ENCODE measurements around the gene UBFD1. TPM values are rescaled to one million over a fixed set of nuclear protein-coding genes. Genes with fewer than 3 reads are reported as not detected.

UBFD1 gene
- polyA plus RNA-seq, 2 of the 4 experiments (the other 2 are of a cell fraction), result 60.0 to 78.0 TPM

DNA sequence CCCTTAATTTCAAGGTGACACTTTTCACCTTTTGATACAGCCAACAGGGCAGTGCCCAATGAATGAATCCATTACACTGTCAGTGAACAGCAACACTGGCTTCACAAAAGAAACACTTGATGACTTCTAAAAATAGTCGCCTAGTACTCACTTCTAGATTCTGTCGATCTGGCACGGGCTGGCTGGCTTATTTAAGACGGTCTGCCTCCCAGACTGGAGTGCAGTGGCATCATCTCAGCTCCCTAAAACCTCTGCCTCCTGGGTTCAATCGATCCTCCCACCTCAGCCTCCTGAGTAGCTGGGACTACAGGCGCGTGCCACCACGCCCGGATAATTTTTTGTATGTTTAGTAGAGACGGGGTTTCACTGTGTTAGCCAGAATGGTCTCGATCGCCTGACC, 36.7 kb downstream of the UBFD1 start:
- Histone ChIP-seq H3K4me1 (peaks cover 11% of the 10 kb centered on the region; the same call in 2 of the 3 replicates), H3K4me2 (peak overlapping the region; percentile 88), H3K4me3 (0 out of 3 replicates have a peak overlapping the region, but pooled peaks have one; percentile 86), H3K9me3 (no peaks in the 10 kb centered on the region), H3K27ac (no peak overlapping the region)
- ChIA-PET CTCF (interaction anchor here (0.6 kb wide), 1 partner anchor 154 kb away, joined by 4 read pairs; no protein-coding TSS in a partner anchor), POLR2A (no interaction called here)
- FAIRE-seq (no peak), DNase-seq (ENCODE audit: low read depth in 1 of 2, low spot score in 1 of 2) (no peak), ATAC-seq (no peak)
- TF ChIP-seq, protein P1, sequence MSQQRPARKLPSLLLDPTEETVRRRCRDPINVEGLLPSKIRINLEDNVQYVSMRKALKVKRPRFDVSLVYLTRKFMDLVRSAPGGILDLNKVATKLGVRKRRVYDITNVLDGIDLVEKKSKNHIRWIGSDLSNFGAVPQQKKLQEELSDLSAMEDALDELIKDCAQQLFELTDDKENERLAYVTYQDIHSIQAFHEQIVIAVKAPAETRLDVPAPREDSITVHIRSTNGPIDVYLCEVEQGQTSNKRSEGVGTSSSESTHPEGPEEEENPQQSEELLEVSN (IDR thresholded peaks at IDR 0.05; ENCODE audit: borderline replicate concordance, low read depth), result no peak
- TF ChIP-seq CBX2 (IDR thresholded peaks at IDR 0.05; ENCODE audit: borderline replicate concordance, low read depth), result no peak
- TF ChIP-seq RNF2 (IDR thresholded peaks at IDR 0.05; ENCODE audit: borderline replicate concordance, low read depth), result no peak
- TF ChIP-seq PHF8 (IDR thresholded peaks at IDR 0.05; ENCODE audit: borderline replicate concordance, low read depth), result no peak
- TF ChIP-seq RARB (CRISPR knock-in tag; IDR thresholded peaks at IDR 0.05), result no peak
- no peak for TF ChIP-seq FOSL2 (IDR thresholded peaks at IDR 0.05)
- no peak for TF ChIP-seq FOSL2 (CRISPR knock-in tag; IDR thresholded peaks at IDR 0.05)
- WGBS (ENCODE audit: missing lambda C conversion rate), result 95% methylated on average over 12 of the region's 12 CpGs

DNA sequence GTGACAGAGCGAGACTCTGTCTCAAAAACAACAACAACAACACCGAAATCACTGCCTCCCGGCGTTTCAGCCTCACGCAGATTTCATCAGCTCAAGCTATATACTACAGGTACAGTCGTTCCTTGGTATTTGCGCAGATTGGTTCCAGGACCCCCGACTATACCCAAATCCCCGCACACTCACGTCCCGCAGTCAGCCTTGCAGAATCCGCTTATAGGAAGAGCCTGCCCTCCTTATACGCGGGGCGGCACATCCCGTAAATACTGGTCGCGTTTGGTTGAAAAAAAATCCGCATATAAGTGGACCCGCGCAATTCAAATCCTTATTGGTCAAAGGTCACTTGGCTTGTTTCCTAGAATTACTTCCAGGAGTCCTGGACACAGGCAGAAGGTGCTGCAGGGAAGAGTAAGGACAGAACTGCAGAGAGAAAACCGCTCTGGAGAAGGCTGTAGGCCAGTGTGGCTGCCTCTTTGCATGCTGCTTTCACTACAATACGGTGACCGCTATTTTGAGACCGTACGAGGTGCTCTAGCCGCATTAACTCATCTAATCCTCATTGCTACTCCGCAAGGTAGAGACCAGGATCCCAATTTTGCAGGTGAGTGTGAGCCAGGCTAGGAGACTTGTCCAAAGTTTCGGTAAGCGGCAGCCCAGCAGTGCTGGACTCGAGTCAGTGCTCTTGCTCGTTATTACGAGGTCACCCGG, 37.9 kb downstream of the UBFD1 start:
- ChIA-PET POLR2A (no interaction called here), CTCF (interaction anchor here (1.8 to 2.4 kb wide), 4 partner anchors 10 to 47 kb away, joined by 6 to 14 read pairs (median 8); partner anchors contain the start of genes DCTN5 and PALB2)
- H3K4me1 ChIP-seq, result peaks cover 11% of the 10 kb centered on the region; the same call in 2 of the 3 replicates
- TF ChIP-seq CBX2 (IDR thresholded peaks at IDR 0.05; ENCODE audit: borderline replicate concordance, low read depth), result no peak
- TF ChIP-seq NPAS2 (CRISPR knock-in tag; IDR thresholded peaks at IDR 0.05; ENCODE audit: borderline replicate concordance), result no peak
- TF ChIP-seq, protein P1 (IDR thresholded peaks at IDR 0.05; ENCODE audit: borderline replicate concordance, low read depth), result no peak
- no peak for TF ChIP-seq RAD21 (conservative IDR thresholded peaks at IDR 0.05 in 1 of 2, IDR thresholded peaks at IDR 0.05 in 1 of 2)
- TF ChIP-seq HOXB5 (CRISPR knock-in tag; IDR thresholded peaks at IDR 0.05), result no peak
- TF ChIP-seq, protein P2, sequence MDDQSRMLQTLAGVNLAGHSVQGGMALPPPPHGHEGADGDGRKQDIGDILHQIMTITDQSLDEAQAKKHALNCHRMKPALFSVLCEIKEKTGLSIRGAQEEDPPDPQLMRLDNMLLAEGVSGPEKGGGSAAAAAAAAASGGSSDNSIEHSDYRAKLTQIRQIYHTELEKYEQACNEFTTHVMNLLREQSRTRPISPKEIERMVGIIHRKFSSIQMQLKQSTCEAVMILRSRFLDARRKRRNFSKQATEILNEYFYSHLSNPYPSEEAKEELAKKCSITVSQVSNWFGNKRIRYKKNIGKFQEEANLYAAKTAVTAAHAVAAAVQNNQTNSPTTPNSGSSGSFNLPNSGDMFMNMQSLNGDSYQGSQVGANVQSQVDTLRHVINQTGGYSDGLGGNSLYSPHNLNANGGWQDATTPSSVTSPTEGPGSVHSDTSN (IDR thresholded peaks at IDR 0.05), result no peak
- no peak for TF ChIP-seq SREBF2 (IDR thresholded peaks at IDR 0.05)
- TF ChIP-seq GATA3 (IDR thresholded peaks at IDR 0.05; ENCODE audit: borderline replicate concordance), result no peak
- TF ChIP-seq CHD4 (IDR thresholded peaks at IDR 0.05; ENCODE audit: borderline replicate concordance), result no peak
- TF ChIP-seq TFCP2L1 (CRISPR knock-in tag; IDR thresholded peaks at IDR 0.05), result no peak
- TF ChIP-seq EHF (CRISPR knock-in tag; IDR thresholded peaks at IDR 0.05), result no peak
- peak overlapping the region; percentile 86 for H3K4me3 ChIP-seq
- ATAC-seq (peak; percentile 26 to 27; a peak in 4 of 6 replicates), DNase-seq (ENCODE audit: low read depth in 1 of 2, low spot score in 1 of 2) (peak in 1 of 2 experiments; percentile 7), FAIRE-seq (no peak)
- 19% methylated on average over 33 of the region's 34 CpGs for WGBS (ENCODE audit: missing lambda C conversion rate)
- H3K9me3 ChIP-seq, result no peaks in the 10 kb centered on the region
- peak overlapping the region; percentile 88 for H3K4me2 ChIP-seq
- peak overlapping the region; percentile 92 to 99 for H3K27ac ChIP-seq

DNA sequence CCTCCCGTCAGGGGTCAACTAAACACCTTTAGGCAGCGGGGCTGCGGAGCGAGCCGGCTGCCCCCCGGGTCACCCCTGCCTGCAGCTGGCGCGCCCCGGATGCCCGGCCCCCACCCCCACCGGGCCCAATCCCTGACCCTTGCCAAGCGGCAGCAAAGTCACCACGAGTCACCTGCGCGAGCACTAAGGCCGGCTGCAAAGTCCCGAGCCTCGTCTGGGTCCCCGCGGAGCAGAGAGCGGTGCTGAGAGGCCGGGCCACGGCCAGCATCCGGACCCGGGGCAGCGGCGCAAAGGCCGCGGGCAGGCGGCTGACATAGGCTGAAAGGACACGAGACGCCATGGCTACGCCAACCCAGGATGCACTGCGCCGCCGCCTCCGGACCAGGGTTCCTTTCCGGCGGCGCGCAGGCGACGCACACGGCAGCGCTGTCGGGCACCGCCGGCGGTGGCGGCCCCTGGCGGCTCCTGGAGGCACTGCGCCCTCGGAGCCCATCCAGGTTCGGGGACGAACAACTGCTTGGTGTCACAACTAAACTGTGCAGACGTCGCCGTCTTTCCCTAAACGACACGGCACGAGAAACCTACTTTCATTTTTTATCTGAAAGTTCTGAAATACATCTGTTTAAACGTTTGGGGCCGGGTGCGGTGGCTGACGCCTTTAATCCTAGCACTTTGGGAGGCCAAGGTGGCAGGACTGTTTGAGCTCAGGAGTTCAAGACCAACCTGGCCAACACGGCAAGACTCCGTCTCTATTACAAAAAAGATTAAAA, 38.6 kb downstream of the UBFD1 start, which contains the start of gene NDUFAB1:
Gene NDUFAB1 (minus strand): TSS at position 366 of the 770 bp plus-strand sequence. CDS start 26 bp downstream, at position 340.
- H3K4me2 ChIP-seq, result peak within 1 kb of the TSS; percentile 88
- ATAC-seq, result peak; percentile 99
- H3K4me1 ChIP-seq, result peaks cover 11% of the 10 kb centered on the region; the same call in 2 of the 3 replicates
- DNase-seq (ENCODE audit: low read depth in 1 of 2, low spot score in 1 of 2), result peak; percentile 73 to 90
- no peak for FAIRE-seq
- ChIA-PET CTCF (interaction anchor here (0.6 to 2.4 kb wide), 21 partner anchors 8 to 934 kb away, joined by 3 to 14 read pairs (median 4); partner anchors contain the start of genes DCTN5 and PALB2), POLR2A (no interaction called here)
- H3K27ac ChIP-seq, result peak within 1 kb of the TSS; percentile 92 to 99
- WGBS (ENCODE audit: missing lambda C conversion rate), result 8% methylated on average over 17 of the region's 67 CpGs
- no peaks in the 10 kb centered on the region for H3K9me3 ChIP-seq
- peak within 1 kb of the TSS; percentile 86 for H3K4me3 ChIP-seq
- 0 out of 2 replicates have a peak, but pooled peaks have one; percentile 34 for TF ChIP-seq HEYL (CRISPR knock-in tag; IDR thresholded peaks at IDR 0.05)
- TF ChIP-seq, protein P2 (IDR thresholded peaks at IDR 0.05), result 0 out of 2 replicates have a peak, but pooled peaks have one; percentile 21
- TF ChIP-seq NPAS2 (CRISPR knock-in tag; IDR thresholded peaks at IDR 0.05; ENCODE audit: borderline replicate concordance), result no peak
- peak; percentile 53; the same call in 1 of the 2 replicates for TF ChIP-seq EHMT2 (IDR thresholded peaks at IDR 0.05; ENCODE audit: low read depth)
- peak; percentile 91 for TF ChIP-seq KDM5A (IDR thresholded peaks at IDR 0.05)
- no peak for TF ChIP-seq TFCP2L1 (CRISPR knock-in tag; IDR thresholded peaks at IDR 0.05)
- TF ChIP-seq RARB (CRISPR knock-in tag; IDR thresholded peaks at IDR 0.05), result no peak
- TF ChIP-seq, protein P3, sequence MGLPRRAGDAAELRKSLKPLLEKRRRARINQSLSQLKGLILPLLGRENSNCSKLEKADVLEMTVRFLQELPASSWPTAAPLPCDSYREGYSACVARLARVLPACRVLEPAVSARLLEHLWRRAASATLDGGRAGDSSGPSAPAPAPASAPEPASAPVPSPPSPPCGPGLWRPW (IDR thresholded peaks at IDR 0.05), result no peak
- TF ChIP-seq PHF8 (IDR thresholded peaks at IDR 0.05; ENCODE audit: borderline replicate concordance, low read depth), result peak; percentile 82; the same call in 1 of the 2 replicates
- TF ChIP-seq, protein P4, sequence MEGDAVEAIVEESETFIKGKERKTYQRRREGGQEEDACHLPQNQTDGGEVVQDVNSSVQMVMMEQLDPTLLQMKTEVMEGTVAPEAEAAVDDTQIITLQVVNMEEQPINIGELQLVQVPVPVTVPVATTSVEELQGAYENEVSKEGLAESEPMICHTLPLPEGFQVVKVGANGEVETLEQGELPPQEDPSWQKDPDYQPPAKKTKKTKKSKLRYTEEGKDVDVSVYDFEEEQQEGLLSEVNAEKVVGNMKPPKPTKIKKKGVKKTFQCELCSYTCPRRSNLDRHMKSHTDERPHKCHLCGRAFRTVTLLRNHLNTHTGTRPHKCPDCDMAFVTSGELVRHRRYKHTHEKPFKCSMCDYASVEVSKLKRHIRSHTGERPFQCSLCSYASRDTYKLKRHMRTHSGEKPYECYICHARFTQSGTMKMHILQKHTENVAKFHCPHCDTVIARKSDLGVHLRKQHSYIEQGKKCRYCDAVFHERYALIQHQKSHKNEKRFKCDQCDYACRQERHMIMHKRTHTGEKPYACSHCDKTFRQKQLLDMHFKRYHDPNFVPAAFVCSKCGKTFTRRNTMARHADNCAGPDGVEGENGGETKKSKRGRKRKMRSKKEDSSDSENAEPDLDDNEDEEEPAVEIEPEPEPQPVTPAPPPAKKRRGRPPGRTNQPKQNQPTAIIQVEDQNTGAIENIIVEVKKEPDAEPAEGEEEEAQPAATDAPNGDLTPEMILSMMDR (IDR thresholded peaks at IDR 0.05), result peak; percentile 87

All from A549 (cell line).